Osteoblast (primary cell): ENCODE data around the gene RAB31. TPM values are rescaled to one million over a fixed set of nuclear protein-coding genes. Genes with fewer than 3 reads are reported as not detected.

Experiments
- DNase-seq: peaks from one replicate; pipeline ENCODE4 v3.0.0; 2011; ENCODE audit warnings: low spot score, mixed read lengths; ENCODE audit not compliant: insufficient read length; ENCODE audit errors: missing footprints
- H2AFZ ChIP-seq: 2 replicates; pipeline ENCODE4 v1.6.0; 2011; ENCODE audit warnings: mild to moderate bottlenecking, low read length
- H3K27ac ChIP-seq: 2 replicates; pipeline ENCODE4 v1.5.1; 2011; ENCODE audit warnings: mild to moderate bottlenecking, low read depth, low read length, moderate library complexity
- H3K27me3 ChIP-seq: 2 replicates; pipeline ENCODE4 v1.6.0; 2012; ENCODE audit warnings: mild to moderate bottlenecking, control low read depth, inconsistent platforms, low read length, moderate library complexity; ENCODE audit not compliant: insufficient read depth
- H3K36me3 ChIP-seq: 2 replicates; pipeline ENCODE4 v1.5.1; 2011; ENCODE audit warnings: mild to moderate bottlenecking, low read length, control low read depth, moderate library complexity; ENCODE audit not compliant: insufficient read depth
- H3K4me1 ChIP-seq: 2 replicates; pipeline ENCODE4 v1.5.1; 2011; ENCODE audit warnings: mild to moderate bottlenecking, low read length, control low read depth, moderate library complexity; ENCODE audit not compliant: insufficient read depth
- H3K4me2 ChIP-seq: 2 replicates; pipeline ENCODE4 v1.6.0; 2011; ENCODE audit warnings: mild to moderate bottlenecking, low read length; ENCODE audit not compliant: insufficient read depth
- H3K4me3 ChIP-seq: fragments of 200-600 bp; sonication (generic); 3 replicates; pipeline ENCODE4 v1.5.1; 2012; ENCODE audit warnings: mild to moderate bottlenecking, low read length, inconsistent platforms; ENCODE audit not compliant: insufficient read depth
- H3K79me2 ChIP-seq: 2 replicates; pipeline ENCODE4 v1.6.0; 2012; ENCODE audit warnings: mild to moderate bottlenecking, low read length, control low read depth, inconsistent platforms; ENCODE audit not compliant: insufficient read depth
- H3K9me3 ChIP-seq: 2 replicates; pipeline ENCODE4 v1.5.1; 2011; ENCODE audit warnings: low read depth, low read length, control low read depth
- H4K20me1 ChIP-seq: 2 replicates; pipeline ENCODE4 v1.6.0; 2012; ENCODE audit warnings: mild to moderate bottlenecking, low read length, control low read depth; ENCODE audit not compliant: insufficient read depth
- CTCF ChIP-seq: IDR thresholded peaks from 2 replicates; pipeline ENCODE4 v1.5.1; 2011; ENCODE audit warnings: mild to moderate bottlenecking, low read depth, low read length, moderate library complexity; ENCODE audit errors: extremely low read depth
- small RNA-seq: library from RNA; depleted of rRNA; stranded (forward); fragments of <200 nt; gene quantifications from one replicate; pipeline ENCODE3, GENCODE V24; 2012
- total RNA-seq: library from RNA; depleted of rRNA; stranded (reverse); fragments of >200 nt; gene quantifications from 2 replicates; pipeline ENCODE4 v1.2.3, GENCODE V29; 2012

RAB31 gene
- total RNA-seq, 1 donor, result 120 TPM

- no peaks in the 10 kb centered on the region for H3K27me3 ChIP-seq
- no peak overlapping the region for H3K27ac ChIP-seq
- H3K79me2 ChIP-seq, result peaks cover 17% of the 10 kb centered on the region
- peaks cover 5% of the 10 kb centered on the region for H4K20me1 ChIP-seq
- no peaks in the 10 kb centered on the region for H3K36me3 ChIP-seq
- H3K9me3 ChIP-seq, result no peaks in the 10 kb centered on the region
- H3K4me1 ChIP-seq, result peaks cover 5% of the 10 kb centered on the region
- H3K4me3 ChIP-seq, result no peak overlapping the region
- TF ChIP-seq CTCF, result no peak
- DNase-seq, result no peak
- H3K4me2 ChIP-seq, result no peak overlapping the region
- H2AFZ ChIP-seq, result no peak overlapping the region
These were observed 202.6 kb downstream of the RAB31 start for GRCh38 chr18:9910661-9911060.

GRCh38 chr18:9911226-9911625, 203.1 kb downstream of the RAB31 start:
- Histone ChIP-seq H3K9me3 (no peaks in the 10 kb centered on the region), H4K20me1 (peaks cover 7% of the 10 kb centered on the region), H2AFZ (no peak overlapping the region), H3K27ac (no peak overlapping the region), H3K36me3 (no peaks in the 10 kb centered on the region), H3K4me3 (no peak overlapping the region), H3K4me1 (peaks cover 10% of the 10 kb centered on the region), H3K27me3 (no peaks in the 10 kb centered on the region), H3K79me2 (peaks cover 22% of the 10 kb centered on the region), H3K4me2 (no peak overlapping the region)
- no peak for TF ChIP-seq CTCF
- no peak for DNase-seq

Small RNA genes within 50 kb of the gene (small RNA-seq; reads per million reads assigned to genes)
- gene RN7SL862P, result not detected
- not detected for gene RNA5SP449

Other genes with a start within 250 kb of the RAB31 start
- 78.7 and 90.8 TPM in 2 replicates for gene RALBP1, start 232.8 kb upstream of the RAB31 start, total RNA-seq
- 138 and 143 TPM in 2 replicates for gene PPP4R1, start 93.7 kb upstream of the RAB31 start, total RNA-seq
- gene TXNDC2, start 177.7 kb downstream of the RAB31 start, total RNA-seq, result 0.29 and 0.36 TPM in 2 replicates
- 277 and 316 TPM in 2 replicates for gene VAPA, start 205.7 kb downstream of the RAB31 start, total RNA-seq